Activated CD4-positive, alpha-beta T cell treated with anti-CD3 and anti-CD28 coated beads, Interleukin-2, amount 50 U/mL, for 16 hours (primary cell): ENCODE data around the gene MT1M.
"Not testable (repeated sequence)": the region's sequence is repeated elsewhere in the genome, so short reads cannot be mapped to it uniquely, and the experiment has no call there.

ENCODE experiments used
- DNase-seq: peaks from one replicate; pipeline ENCODE4 v3.0.0-alpha.2; 2020

The MT1M gene

GRCh38 chr16:56608876-56609462 lies 23.5 kb upstream of the MT1M start:
- no peak for DNase-seq

DNA sequence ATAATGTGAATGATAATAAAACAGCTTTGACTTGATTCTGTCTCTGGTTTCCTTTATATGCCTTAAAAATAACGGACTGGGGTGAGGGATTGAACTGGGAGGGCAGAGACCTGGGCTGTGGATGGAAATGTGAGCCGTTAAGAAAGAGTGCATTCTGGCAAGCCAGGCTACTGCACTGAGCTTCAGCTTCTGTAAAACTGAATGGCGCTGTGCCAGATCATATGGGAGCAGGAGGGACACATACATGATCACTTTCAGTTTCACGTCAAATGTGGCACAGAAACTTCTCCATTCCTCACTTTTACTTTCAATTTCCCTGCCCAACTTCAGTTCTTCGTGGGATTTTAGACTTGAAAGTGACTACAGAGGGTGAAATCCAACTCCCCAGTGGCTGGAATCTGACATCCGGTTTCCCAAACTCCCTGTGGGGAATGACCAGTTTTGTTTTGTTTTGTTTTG lies 23.0 kb upstream of the MT1M start:
- peak; percentile 87 for DNase-seq

GRCh38 chr16:56610017-56610608 lies 22.3 kb upstream of the MT1M start:
- DNase-seq, result peak; percentile 82

DNA sequence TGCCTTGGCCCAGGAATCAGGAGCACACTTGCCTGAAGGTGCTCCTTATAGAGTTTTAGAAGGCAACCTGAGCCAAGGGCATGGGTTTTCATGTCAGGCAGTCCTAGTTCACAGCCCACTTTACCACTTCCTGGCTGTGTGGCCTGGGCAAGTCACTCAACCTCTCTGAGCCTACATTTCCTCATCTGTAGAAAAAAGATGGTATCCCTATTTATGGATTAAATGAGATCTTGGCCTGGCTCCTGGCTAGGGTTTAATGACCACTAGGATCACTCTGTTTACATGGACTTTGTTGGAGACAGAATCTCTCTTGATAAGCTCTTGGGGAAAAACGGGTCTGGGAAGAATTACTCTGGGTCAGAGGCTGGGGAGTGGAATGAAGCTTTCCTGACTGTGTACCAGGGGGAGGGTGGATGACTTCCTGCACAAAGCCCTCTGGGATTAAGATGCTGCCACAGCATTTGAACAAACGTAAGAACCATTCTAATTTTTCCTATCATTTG lies 21.8 kb upstream of the MT1M start:
- DNase-seq, result no peak

GRCh38 chr16:56611281-56611833 lies 21.1 kb upstream of the MT1M start:
- no peak for DNase-seq

- no peak for DNase-seq
These were observed 18.8 kb upstream of the MT1M start for GRCh38 chr16:56613706-56614105.

DNA sequence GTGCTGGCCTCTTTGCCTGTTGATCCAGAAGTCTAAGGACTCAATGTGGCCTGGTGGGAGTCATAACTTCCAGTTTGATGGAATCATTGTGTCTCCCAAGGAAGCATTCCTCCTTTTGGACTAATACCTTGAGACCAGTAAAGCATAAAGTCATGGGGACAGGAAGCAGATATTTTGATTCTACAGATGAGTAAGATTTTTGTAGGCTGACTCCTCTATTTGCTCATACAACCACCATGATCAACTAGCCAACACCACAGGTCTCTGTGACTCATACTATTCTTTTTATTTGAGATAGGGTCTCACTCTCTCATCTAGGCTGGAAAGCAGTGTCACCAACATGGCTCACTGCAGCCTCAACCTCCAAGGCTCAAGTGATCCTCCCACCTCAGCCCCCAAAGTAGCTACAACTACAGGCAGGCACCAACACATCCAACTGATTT lies 17.9 kb upstream of the MT1M start:
- DNase-seq, result peak; percentile 86

DNA sequence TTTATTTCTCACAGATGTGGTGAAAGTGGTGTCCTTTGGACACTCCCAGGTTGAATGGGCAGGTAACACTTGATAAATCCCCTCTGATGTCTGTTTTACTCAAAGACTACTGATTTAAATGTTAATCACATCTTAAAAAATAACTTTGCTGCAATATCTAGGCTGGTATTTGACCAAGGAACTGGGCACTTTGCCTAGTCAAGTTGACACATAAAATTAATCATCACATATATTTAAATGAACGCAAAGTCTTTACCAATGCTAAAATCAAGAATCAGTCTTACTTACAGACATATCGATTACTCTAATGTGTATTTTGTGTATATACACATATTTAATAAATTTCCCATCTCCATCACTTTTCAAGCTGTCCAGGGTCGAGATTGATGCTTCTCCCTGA lies 17.1 kb upstream of the MT1M start:
- no peak for DNase-seq

GRCh38 chr16:56616608-56617211 lies 15.7 kb upstream of the MT1M start:
- no peak for DNase-seq

- peak; percentile 65 for DNase-seq
These were observed 15.0 kb upstream of the MT1M start for GRCh38 chr16:56617212-56618085.

DNA sequence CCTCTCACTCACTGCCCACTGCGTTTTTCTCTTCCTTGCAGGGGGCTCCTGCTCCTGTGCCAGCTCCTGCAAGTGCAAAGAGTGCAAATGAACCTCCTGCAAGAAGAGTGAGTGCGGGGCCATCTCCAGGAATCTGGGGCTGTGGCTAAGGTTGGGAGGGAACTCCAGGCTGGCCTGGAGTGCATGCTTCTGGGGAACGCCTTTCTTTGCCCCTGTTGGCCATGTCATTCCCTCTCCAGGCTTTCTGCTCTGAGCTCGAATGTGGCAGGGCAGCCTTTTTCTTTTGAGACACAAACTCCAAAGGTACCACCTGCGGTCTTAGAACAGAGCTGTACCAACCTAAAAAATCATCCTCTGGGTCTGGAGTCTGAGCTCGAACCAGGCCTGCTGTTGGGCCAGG lies 14.3 kb upstream of the MT1M start:
- no peak for DNase-seq

DNA sequence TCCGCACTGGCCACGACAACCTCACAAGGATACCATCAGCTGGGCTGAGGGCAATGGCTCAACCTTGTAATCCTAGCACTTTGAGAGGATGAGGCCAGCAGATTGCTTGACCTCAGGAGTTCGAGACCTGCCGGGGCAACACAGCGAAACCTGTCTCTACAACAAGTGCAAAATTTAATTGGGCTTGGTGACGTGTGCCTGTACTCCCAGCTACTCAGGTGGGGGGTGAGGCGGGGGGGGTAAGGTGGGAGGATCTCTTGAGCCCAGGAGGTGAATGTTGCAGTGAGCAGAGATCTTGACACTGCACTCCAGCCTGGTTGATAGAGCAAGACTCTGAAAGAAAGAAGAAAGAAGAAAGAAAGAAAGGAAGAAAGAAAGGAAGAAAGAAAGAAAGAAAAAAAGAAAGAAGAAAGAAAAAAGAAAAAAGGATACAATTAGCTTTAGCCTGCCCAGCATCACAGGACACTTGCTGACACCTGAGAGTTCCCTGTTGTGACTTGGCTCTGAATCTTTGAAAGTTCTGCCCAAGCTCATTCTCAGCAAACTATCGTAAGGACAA lies 12.0 kb upstream of the MT1M start:
- DNase-seq, result no peak

DNA sequence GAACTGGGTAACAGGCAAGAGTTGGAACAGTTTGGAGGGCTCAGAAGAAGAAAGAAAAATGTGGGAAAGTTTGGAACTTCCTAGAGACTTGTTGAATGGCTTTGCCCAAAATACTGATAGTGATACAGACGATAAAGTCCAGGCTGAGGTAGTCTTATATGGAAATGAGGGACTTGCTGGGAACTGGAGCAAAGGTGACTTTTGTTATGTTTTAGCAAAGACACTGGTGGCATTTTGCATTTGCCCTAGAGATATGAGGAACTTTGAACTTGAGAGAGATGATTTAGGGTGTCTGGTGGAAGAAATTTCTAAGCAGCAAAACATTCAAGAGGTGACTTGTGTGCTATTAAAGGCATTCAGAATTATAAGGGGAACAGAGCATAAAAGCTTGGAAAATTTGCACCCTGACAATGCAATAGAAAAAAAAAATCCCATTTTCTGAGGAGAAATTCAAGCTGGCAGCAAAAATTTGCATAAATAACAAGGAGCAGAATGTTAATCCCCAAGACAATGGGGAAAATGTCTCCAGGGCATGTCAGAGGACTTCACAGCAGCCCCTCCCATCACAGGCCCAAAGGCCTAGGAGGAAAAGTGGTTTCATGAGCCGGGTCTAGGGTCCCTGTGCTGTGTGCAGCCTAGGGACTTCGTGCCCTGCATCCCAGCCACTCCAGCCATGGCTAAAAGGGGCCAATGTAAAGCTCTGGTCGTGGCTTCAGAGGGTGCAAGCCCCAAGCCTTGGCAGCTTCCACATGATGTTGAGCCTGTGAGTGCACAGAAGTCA lies 10.6 kb upstream of the MT1M start:
- not testable (repeated sequence) for DNase-seq

DNA sequence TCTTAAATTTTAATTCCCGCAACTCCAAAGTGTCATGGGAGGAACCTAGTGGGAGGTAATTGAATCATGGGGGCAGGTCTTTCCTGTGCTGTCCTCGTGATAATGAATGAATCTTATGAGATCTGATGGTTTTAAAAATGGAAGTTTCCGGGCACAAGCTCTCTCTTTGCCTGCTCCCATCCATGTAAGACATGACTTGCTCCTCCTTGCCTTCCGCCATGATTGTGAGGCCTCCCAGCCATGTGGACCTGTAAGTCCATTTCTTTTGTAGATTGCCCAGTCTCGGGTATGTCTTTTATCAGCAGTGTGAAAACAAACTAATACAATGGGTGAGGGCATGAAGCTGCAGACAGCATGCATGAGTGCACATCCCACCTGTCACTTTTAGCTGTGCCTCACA lies 9.3 kb upstream of the MT1M start:
- not testable (repeated sequence) for DNase-seq

DNA sequence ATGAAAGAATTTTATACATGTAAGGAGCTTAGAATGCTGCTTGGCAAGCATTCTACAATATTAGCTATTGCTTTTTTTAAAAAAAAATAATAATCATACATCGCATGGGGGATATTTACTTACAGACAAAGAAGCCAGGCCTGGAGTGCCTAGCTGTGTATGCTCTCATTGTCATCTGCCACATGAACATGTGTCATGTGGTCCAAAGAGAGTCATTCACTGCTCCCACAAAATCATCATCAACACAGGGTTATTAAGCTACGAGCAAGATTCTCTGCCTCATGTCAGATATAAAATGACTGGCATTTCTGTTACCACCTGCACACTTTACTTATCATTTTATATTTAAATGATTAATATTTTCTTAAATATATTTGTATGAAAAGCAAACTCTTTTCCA lies 8.8 kb upstream of the MT1M start:
- DNase-seq, result no peak

DNA sequence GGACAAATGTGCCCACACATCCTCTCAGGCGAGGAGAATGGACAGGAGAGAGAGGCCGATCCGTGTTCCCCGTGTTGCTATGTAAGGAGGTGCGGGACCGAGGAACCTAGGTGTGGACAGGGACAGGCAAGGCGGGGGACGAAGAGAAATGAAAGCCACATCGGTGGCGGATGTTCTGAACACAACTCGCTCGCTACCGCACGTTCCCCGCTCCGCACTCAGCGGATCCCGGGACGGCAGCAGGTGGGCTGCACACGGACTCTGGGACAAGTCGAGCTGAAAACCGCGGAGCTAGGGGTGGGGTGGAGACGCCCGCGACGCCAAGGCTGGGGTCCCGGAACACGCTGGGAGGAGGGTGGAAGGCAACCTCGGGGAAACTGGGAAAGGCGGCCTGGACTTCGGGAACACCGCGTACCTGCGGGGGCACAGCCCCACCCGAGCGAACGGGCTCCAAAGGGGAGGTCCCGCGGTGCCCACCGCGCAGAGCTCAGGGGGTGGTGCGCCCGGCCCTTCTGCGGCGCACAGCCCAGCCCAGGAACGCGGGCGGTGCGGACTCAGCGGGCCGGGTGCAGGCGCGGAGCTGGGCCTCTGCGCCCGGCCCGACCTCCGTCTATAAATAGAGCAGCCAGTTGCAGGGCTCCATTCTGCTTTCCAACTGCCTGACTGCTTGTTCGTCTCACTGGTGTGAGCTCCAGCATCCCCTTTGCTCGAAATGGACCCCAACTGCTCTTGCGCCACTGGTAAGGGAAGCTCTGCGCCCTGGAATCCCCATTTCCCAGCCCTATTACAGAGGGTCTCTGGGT lies 7.1 kb upstream of the MT1M start, which contains the start of gene MT1E:
MT1E (plus strand) TSS at position 642 of the 803 bp plus-strand sequence; CDS start at position 713, 71 bp downstream.
- DNase-seq, result peak; percentile 76

DNA sequence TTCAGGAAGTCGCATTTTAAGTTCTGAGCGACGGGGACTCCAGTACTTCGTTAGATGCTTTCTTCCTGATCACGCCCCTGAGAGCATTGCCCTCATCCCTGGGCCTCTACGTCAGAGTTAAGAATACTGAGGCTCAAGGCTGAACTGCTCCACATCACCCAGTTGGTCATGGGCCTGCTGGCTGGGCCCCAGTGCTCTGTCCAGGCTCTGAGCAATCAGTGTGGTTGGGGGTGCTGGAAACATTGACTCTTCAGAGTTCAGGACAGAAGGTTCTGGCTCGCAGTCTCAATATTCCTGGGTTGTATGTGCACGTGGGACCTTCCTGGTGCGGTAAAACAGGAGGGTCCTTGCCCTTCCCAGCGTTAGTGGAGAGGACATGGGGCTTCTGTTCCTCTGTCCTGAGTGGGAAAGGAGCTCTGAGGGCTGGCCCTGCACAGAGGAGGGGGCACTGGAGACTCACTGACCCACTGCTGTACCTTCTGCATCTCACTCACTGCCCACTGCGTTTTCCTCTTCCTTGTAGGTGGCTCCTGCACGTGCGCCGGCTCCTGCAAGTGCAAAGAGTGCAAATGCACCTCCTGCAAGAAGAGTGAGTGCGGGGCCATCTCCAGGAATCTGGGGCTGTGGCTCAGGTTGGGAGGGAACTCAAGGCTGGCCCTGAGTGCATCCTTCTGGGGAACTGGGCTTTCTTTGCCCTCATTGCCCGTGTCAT lies 6.4 kb upstream of the MT1M start:
- DNase-seq, result peak; percentile 30

DNA sequence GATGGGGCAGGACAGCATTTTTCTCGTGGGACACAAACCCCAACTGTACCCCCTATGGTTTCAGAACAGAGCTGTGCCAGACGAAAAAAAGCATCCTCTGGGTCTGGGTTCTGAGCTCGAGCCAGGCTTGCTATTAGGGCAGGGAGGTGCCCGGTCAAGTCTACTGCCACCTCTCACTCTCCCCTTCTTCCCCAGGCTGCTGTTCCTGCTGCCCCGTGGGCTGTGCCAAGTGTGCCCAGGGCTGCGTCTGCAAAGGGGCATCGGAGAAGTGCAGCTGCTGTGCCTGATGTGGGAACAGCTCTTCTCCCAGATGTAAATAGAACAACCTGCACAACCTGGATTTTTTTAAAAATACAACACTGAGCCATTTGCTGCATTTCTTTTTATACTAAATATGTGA lies 5.8 kb upstream of the MT1M start:
- DNase-seq, result no peak

- DNase-seq, result no peak
These were observed 3.7 kb upstream of the MT1M start for GRCh38 chr16:56628486-56629350.
